H1 (cell line): ENCODE results near the gene PTPRD. TPM values are rescaled to one million over a fixed set of nuclear protein-coding genes. Genes with fewer than 3 reads are reported as not detected.

Experiments
- CTCF ChIA-PET: fragments of 300-600 bp; sonication (Branson Sonifier 250); formaldehyde crosslinking; loops from one replicate; lab custom pipeline; 2021; ENCODE audit not compliant: partially characterized antibody; lab: Charles Lee
- POLR2A ChIA-PET: fragments of 300-600 bp; sonication (Branson Sonifier 250); formaldehyde crosslinking; loops from one replicate; lab custom pipeline; 2021; ENCODE audit warnings: inconsistent platforms; ENCODE audit not compliant: partially characterized antibody; lab: Charles Lee
- DNase-seq, 2 experiments: peaks; one replicate each; pipeline versions ENCODE4 v3.0.0 to v3.0.0-alpha.2; 2010 to 2022; ENCODE audit warnings: low spot score in 2 of 2, low read depth in 1 of 2, mixed read lengths in 1 of 2
- FAIRE-seq: peaks from 2 replicates; lab custom pipeline; 2011; peaks lifted over from hg19 to GRCh38; lab: Jason Lieb, UNC
- H2AFZ ChIP-seq: 2 replicates; pipeline ENCODE4 v1.8.1; 2012; ENCODE audit warnings: low read length, inconsistent platforms
- H2AK5ac ChIP-seq: 2 replicates; pipeline ENCODE4 v1.6.1; 2013; ENCODE audit warnings: low read depth, low read length
- H2BK120ac ChIP-seq: replicated peaks from 2 replicates; pipeline ENCODE3; 2013; ENCODE audit warnings: low read depth, low read length, inconsistent platforms
- H2BK12ac ChIP-seq: 2 replicates; pipeline ENCODE4 v1.6.1; 2013; ENCODE audit warnings: low read depth, low read length
- H2BK15ac ChIP-seq: 2 replicates; pipeline ENCODE4 v1.6.1; 2013; ENCODE audit warnings: low read length
- H2BK20ac ChIP-seq: 2 replicates; pipeline ENCODE4 v1.6.1; 2013; ENCODE audit warnings: low read length
- H2BK5ac ChIP-seq: 2 replicates; pipeline ENCODE4 v1.6.1; 2013; ENCODE audit warnings: low read depth, low read length
- H3K14ac ChIP-seq: 2 replicates; pipeline ENCODE4 v1.6.1; 2013; ENCODE audit warnings: inconsistent platforms; ENCODE audit not compliant: insufficient read length
- H3K18ac ChIP-seq: 2 replicates; pipeline ENCODE4 v1.6.1; 2013; ENCODE audit warnings: low read length; ENCODE audit errors: extremely low read depth
- H3K23ac ChIP-seq: 2 replicates; pipeline ENCODE4 v1.6.1; 2013; ENCODE audit warnings: inconsistent platforms; ENCODE audit not compliant: insufficient read length
- H3K23me2 ChIP-seq: 2 replicates; pipeline ENCODE4 v1.6.1; 2013; ENCODE audit warnings: low read depth, low read length
- H3K27ac ChIP-seq: 2 replicates; pipeline ENCODE4 v1.6.1; 2011; ENCODE audit warnings: low read depth, low read length, inconsistent platforms
- H3K27me3 ChIP-seq, 4 experiments: replicated peaks in 1 of 4; 1 replicate in 1 of 4; 2 replicates in 3 of 4; pipeline versions ENCODE4 v1.6.1 to v1.8.1; 2011 to 2013; ENCODE audit warnings: low read length in 3 of 4, mild to moderate bottlenecking in 3 of 4, inconsistent platforms in 2 of 4, mixed read lengths in 2 of 4, moderate library complexity in 1 of 4; ENCODE audit not compliant: control insufficient read depth in 3 of 4, insufficient read depth in 3 of 4; ENCODE audit errors: extremely low read depth in 1 of 4
- H3K36me3 ChIP-seq, 4 experiments: 2 replicates each; pipeline versions ENCODE4 v1.6.1 to v1.8.1; 2011 to 2013; ENCODE audit warnings: mild to moderate bottlenecking in 4 of 4, low read length in 3 of 4, moderate library complexity in 2 of 4, control low read depth in 1 of 4, inconsistent platforms in 1 of 4; ENCODE audit not compliant: insufficient read depth in 4 of 4, control insufficient read depth in 2 of 4
- H3K4ac ChIP-seq: replicated peaks from 2 replicates; pipeline ENCODE3; 2013; ENCODE audit warnings: low read length, low read depth, mixed read lengths, inconsistent platforms; ENCODE audit not compliant: insufficient read length
- H3K4me1 ChIP-seq, 4 experiments: replicated peaks in 1 of 4; 1 replicate in 1 of 4; 2 replicates in 3 of 4; pipeline versions ENCODE4 v1.6.1 to v1.8.1; 2011 to 2013; ENCODE audit warnings: low read length in 3 of 4, inconsistent platforms in 2 of 4, mixed read lengths in 1 of 4; ENCODE audit not compliant: insufficient read depth in 4 of 4, control insufficient read depth in 3 of 4
- H3K4me2 ChIP-seq, 2 experiments: 2 replicates each; pipeline versions ENCODE4 v1.6.1 to v1.8.1; 2011 to 2013; ENCODE audit warnings: low read depth in 2 of 2, low read length in 2 of 2, control low read depth in 1 of 2, inconsistent platforms in 1 of 2, mild to moderate bottlenecking in 1 of 2; ENCODE audit not compliant: insufficient read depth in 1 of 2
- H3K4me3 ChIP-seq, 4 experiments: fragments of 200-600, 300-600 bp in 1 of 4; sonication (generic), shearing (Covaris generic), sonication (Bioruptor Twin) in 1 of 4; 2 replicates each; pipeline versions ENCODE4 v1.5.1 to v1.8.1; 2011 to 2016; ENCODE audit warnings: low read length in 4 of 4, low read depth in 3 of 4, control low read depth in 2 of 4, inconsistent platforms in 2 of 4, mild to moderate bottlenecking in 2 of 4, mixed read lengths in 1 of 4, moderate library complexity in 1 of 4; ENCODE audit not compliant: insufficient read depth in 2 of 4; ENCODE audit errors: extremely low read depth in 1 of 4
- H3K56ac ChIP-seq: replicated peaks from 2 replicates; pipeline ENCODE3; 2013; ENCODE audit warnings: low read depth, mild to moderate bottlenecking, mixed read lengths, low read length, inconsistent platforms; ENCODE audit not compliant: insufficient read length
- H3K79me1 ChIP-seq: 2 replicates; pipeline ENCODE4 v1.6.1; 2013; ENCODE audit warnings: low read depth, low read length, control low read depth
- H3K79me2 ChIP-seq, 2 experiments: 2 replicates each; pipeline versions ENCODE4 v1.6.1 to v1.8.1; 2012 to 2013; ENCODE audit warnings: low read length in 2 of 2, mild to moderate bottlenecking in 2 of 2, inconsistent platforms in 1 of 2; ENCODE audit not compliant: insufficient read depth in 2 of 2, control insufficient read depth in 1 of 2
- H3K9ac ChIP-seq, 4 experiments: replicated peaks in 1 of 4; 1 replicate in 1 of 4; 2 replicates in 3 of 4; pipeline versions ENCODE4 v1.6.1 to v1.8.1; 2011 to 2013; ENCODE audit warnings: low read depth in 3 of 4, low read length in 3 of 4, control low read depth in 2 of 4, mild to moderate bottlenecking in 2 of 4, moderate library complexity in 2 of 4, inconsistent platforms in 1 of 4; ENCODE audit errors: extremely low read depth in 1 of 4
- H3K9me3 ChIP-seq, 2 experiments: 2 replicates each; pipeline versions ENCODE4 v1.6.1 to v1.8.1; 2012 to 2013; ENCODE audit warnings: mild to moderate bottlenecking in 2 of 2, moderate library complexity in 2 of 2, control low read depth in 1 of 2, inconsistent platforms in 1 of 2, low read depth in 1 of 2, low read length in 1 of 2, mixed read lengths in 1 of 2; ENCODE audit not compliant: insufficient read depth in 2 of 2
- H4K20me1 ChIP-seq, 2 experiments: replicated peaks in 1 of 2; 2 replicates each; pipeline versions ENCODE3 to v1.8.1; 2011 to 2013; ENCODE audit warnings: inconsistent platforms in 2 of 2, low read length in 2 of 2, mild to moderate bottlenecking in 1 of 2; ENCODE audit not compliant: insufficient read depth in 2 of 2, control insufficient read depth in 1 of 2
- H4K5ac ChIP-seq: 2 replicates; pipeline ENCODE4 v1.6.1; 2013; ENCODE audit warnings: low read length, low read depth, mixed read lengths, inconsistent platforms; ENCODE audit not compliant: insufficient read length
- H4K8ac ChIP-seq: 2 replicates; pipeline ENCODE4 v1.8.0; 2013; ENCODE audit warnings: mild to moderate bottlenecking, moderate library complexity, low read length, inconsistent platforms; ENCODE audit not compliant: insufficient read depth; ENCODE audit errors: extremely low read depth
- H4K91ac ChIP-seq: replicated peaks from 2 replicates; pipeline ENCODE3; 2013; ENCODE audit warnings: low read length, mixed read lengths, inconsistent platforms; ENCODE audit not compliant: insufficient read length
- EGR1 ChIP-seq: IDR thresholded peaks from 2 replicates; pipeline ENCODE4 v1.6.1; 2011; ENCODE audit warnings: low read depth, low read length, borderline replicate concordance
- JUND ChIP-seq: IDR thresholded peaks from 2 replicates; pipeline ENCODE4 v1.6.1; 2011; ENCODE audit warnings: mild to moderate bottlenecking, improper control_type of control experiment, low read length
- NANOG ChIP-seq: IDR thresholded peaks from 2 replicates; pipeline ENCODE4 v1.6.1; 2011; ENCODE audit warnings: low read length, low read depth, mild to moderate bottlenecking, inconsistent platforms; ENCODE audit not compliant: insufficient read depth, poor library complexity, severe bottlenecking
- RBBP5 ChIP-seq: IDR thresholded peaks from 2 replicates; pipeline ENCODE4 v1.7.1; 2012; ENCODE audit warnings: low read depth, mild to moderate bottlenecking, inconsistent platforms, low read length, moderate library complexity, borderline replicate concordance
- RFX5 ChIP-seq: IDR thresholded peaks from 2 replicates; pipeline ENCODE4 v1.6.1; 2011; ENCODE audit warnings: low read depth, low read length, improper control_type of control experiment, borderline replicate concordance
- SIRT6 ChIP-seq: IDR thresholded peaks from one replicate; pipeline ENCODE4 v1.7.1; 2012; ENCODE audit warnings: low read length, inconsistent platforms
- TAF7 ChIP-seq: optimal IDR thresholded peaks from 2 replicates; pipeline ENCODE3; 2011; ENCODE audit warnings: low read depth, mild to moderate bottlenecking, inconsistent platforms, low read length, moderate library complexity, borderline replicate concordance
- YY1 ChIP-seq: IDR thresholded peaks from 2 replicates; pipeline ENCODE4 v1.6.1; 2011; ENCODE audit warnings: low read depth, mild to moderate bottlenecking, low read length
- WGBS, 2 experiments: shearing (Covaris generic) in 1 of 2; methylation state at CpG; one replicate each; pipeline versions ENCODE4 v1.1.6 to v1.1.7; 2013 to 2015; ENCODE audit warnings: low lambda C conversion rate in 2 of 2, mixed read lengths in 2 of 2, inconsistent platforms in 1 of 2, low coverage in 1 of 2, missing lambda C conversion rate in 1 of 2; ENCODE audit not compliant: insufficient replicate concordance in 2 of 2, insufficient coverage in 1 of 2, insufficient read length in 1 of 2; ENCODE audit errors: extremely low coverage in 1 of 2, missing lambda C conversion rate in 1 of 2; 5-methylcytosine and 5-hydroxymethylcytosine counted together
- polyA plus RNA-seq, 7 experiments: library from polyadenylated mRNA; depleted of rRNA in 3 of 7; stranded (reverse) in 5 of 7; unstranded in 2 of 7; fragments of >200 nt in 5 of 7; fragments of 200-250 nt in 2 of 7; gene quantifications; 1 replicate in 5 of 7; 2 replicates in 1 of 7; 4 replicates in 1 of 7; pipeline versions ENCODE4 v1.2.1 to v1.2.3, GENCODE V29; 2011 to 2013; ENCODE audit warnings: missing spikeins in 2 of 7, mixed read lengths in 2 of 7
- total RNA-seq: library from RNA; stranded (reverse); fragmentation: NEBNext Ultra II Directional; extraction: Animal tissue kit (Norgen Biotek cat#: 25700); gene quantifications from 2 replicates; pipeline ENCODE4 v1.2.1, GENCODE V29; 2021
- TF ChIP-seq, protein P1 (sequence below): IDR thresholded peaks from 2 replicates; pipeline ENCODE4 v1.6.1; 2012; ENCODE audit warnings: low read length, inconsistent platforms
- TF ChIP-seq, protein P2 (sequence below): IDR thresholded peaks from 2 replicates; pipeline ENCODE4 v1.6.1; 2012; ENCODE audit warnings: inconsistent platforms

Gene PTPRD
- total and polyA plus RNA-seq, 2 of the 8 experiments (the other 6 are each of a cell fraction or from before 2014, with no cell fraction given) = 17.2 to 77.0 TPM

DNA sequence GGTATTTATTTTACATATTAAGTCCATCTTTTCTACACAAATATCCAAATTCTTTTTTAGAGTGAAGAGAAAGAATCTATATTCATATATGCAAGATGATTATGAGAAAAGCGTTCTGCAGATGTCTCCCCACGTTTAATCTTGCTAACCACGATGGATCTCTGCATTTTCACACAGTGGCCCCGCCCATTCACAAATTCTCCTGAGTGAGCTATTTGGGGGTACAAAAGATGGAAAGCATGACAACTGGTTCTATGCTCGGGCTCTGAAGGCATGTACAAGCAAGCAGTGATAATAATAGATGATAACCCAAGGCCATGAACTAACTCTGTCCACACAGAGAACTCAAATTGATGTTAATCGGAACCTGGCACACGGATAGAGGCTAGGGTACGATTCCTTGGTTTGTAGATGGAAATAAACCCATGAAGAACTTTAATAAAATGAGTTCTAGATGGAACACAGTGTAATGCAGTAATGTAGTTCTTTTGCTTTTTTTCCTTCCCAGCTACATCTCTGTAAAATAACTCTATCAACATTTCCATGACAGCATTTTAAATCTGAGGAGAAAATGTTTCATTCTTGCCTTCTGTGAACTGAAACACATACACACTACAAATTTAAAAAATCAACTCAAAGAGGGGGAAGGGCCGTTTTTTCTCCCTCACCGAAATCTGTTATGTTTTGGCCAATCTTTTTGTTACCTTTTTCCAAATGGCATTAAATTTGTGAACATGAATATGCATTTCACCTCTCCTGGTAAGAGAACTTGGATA, 1961.5 kb downstream of the PTPRD start:
- H3K23me2 ChIP-seq = no peaks in the 10 kb centered on the region
- no peak overlapping the region for H4K91ac ChIP-seq
- WGBS, 2 experiments = 84% methylated on average over 10 of the region's 10 CpGs; no CpG with 5 or more reads in 1 of the 2 experiments
- H3K79me1 ChIP-seq = no peaks in the 10 kb centered on the region
- FAIRE-seq (no peak), DNase-seq (no peak)
- no peak overlapping the region for H3K4me3 ChIP-seq
- H4K20me1 ChIP-seq = no peaks in the 10 kb centered on the region
- no peak overlapping the region for H3K4ac ChIP-seq
- H3K79me2 ChIP-seq = no peaks in the 10 kb centered on the region; a peak in 1 of 4 replicates
- H2BK15ac ChIP-seq = no peak overlapping the region
- H3K36me3 ChIP-seq = no peaks in the 10 kb centered on the region
- no peak overlapping the region for H3K27ac ChIP-seq
- no peak overlapping the region for H4K8ac ChIP-seq
- no peak overlapping the region for H2BK12ac ChIP-seq
- no peaks in the 10 kb centered on the region for H3K9me3 ChIP-seq
- no peak overlapping the region for H3K56ac ChIP-seq
- H2AK5ac ChIP-seq = no peak overlapping the region
- no peak overlapping the region for H3K23ac ChIP-seq
- H3K14ac ChIP-seq = no peak overlapping the region
- H2BK120ac ChIP-seq = no peak overlapping the region
- no peaks in the 10 kb centered on the region for H3K27me3 ChIP-seq
- H3K9ac ChIP-seq = no peak overlapping the region; a peak in 1 of 7 replicates
- no peak overlapping the region for H4K5ac ChIP-seq
- no peak overlapping the region for H3K18ac ChIP-seq
- ChIA-PET POLR2A (no interaction called here), CTCF (interaction anchor here (1.8 kb wide), 1 partner anchor 245 kb away, joined by 6 read pairs; no protein-coding TSS in a partner anchor)
- no peak overlapping the region for H2BK5ac ChIP-seq
- H2AFZ ChIP-seq = no peak overlapping the region
- H3K4me1 ChIP-seq = peaks cover 0 to 7% (median 0%) of the 10 kb centered on the region in 4 experiments; a peak in 2 of 7 replicates
- no peak overlapping the region for H3K4me2 ChIP-seq
- H2BK20ac ChIP-seq = no peak overlapping the region
- TF ChIP-seq SIRT6 (no peak), EGR1 (no peak), RBBP5 (no peak), YY1 (no peak), TAF7 (no peak), RFX5 (no peak), JUND (no peak), NANOG (no peak)
- TF ChIP-seq, protein P1, sequence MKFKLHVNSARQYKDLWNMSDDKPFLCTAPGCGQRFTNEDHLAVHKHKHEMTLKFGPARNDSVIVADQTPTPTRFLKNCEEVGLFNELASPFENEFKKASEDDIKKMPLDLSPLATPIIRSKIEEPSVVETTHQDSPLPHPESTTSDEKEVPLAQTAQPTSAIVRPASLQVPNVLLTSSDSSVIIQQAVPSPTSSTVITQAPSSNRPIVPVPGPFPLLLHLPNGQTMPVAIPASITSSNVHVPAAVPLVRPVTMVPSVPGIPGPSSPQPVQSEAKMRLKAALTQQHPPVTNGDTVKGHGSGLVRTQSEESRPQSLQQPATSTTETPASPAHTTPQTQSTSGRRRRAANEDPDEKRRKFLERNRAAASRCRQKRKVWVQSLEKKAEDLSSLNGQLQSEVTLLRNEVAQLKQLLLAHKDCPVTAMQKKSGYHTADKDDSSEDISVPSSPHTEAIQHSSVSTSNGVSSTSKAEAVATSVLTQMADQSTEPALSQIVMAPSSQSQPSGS = no peak
- TF ChIP-seq, protein P2, sequence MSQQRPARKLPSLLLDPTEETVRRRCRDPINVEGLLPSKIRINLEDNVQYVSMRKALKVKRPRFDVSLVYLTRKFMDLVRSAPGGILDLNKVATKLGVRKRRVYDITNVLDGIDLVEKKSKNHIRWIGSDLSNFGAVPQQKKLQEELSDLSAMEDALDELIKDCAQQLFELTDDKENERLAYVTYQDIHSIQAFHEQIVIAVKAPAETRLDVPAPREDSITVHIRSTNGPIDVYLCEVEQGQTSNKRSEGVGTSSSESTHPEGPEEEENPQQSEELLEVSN = no peak
